Stimulated activated naive CD4-positive, alpha-beta T cell treated with Interleukin-2 at 50 U/mL for 16 hours (primary cell): ENCODE results near the gene TMEM63A.
A peak's percentile ranks its signal among the peaks of the same experiment; 100 is the strongest.
"Not testable (repeated sequence)": the region's sequence is repeated elsewhere in the genome, so short reads cannot be mapped to it uniquely, and the experiment has no call there.

Experiments used
- DNase-seq: peaks from one replicate; lab custom pipeline; 2025; lab: John Stamatoyannopoulos, UW

Gene TMEM63A

DNA sequence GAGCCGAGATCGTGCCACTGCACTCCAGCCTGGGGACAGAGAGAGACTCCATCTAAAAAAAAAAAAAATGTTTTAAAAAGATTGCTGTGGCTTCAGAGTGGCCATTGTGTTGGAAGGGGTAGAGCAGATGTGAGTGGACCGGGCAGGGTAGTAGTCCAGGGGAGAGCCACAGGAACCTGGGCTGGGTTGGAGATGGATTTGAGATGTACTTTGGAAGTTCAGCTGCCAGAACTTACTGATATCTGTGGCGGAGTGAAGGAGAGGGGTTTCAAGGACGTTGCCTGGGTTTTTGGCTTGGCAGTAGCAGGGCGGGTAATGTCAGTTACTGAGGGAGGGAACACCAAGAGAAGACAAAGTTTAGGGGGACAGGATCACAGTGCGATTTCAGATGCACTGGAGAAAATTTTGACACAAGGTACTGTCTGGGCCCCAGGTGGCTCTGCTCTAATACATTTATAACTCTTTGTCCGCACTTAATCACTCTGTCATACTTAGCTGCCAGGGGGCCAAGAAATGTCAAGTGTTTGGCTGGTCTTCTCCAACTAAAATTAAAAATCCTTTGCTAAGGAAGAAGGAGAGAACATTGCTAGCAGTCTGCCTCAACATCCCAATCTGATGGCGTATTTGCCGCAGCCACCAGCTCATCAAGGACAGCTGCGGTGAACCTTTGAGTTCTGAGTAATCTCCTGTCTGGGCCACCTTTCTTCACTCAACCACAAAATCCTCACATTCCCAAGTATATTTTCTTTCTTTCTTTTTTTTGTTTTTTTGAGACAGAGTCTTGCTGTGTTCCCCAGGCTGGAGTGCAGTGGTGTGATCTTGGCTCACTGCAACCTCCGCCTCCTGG, 62.6 kb downstream of the TMEM63A start:
- DNase-seq: no peak

DNA sequence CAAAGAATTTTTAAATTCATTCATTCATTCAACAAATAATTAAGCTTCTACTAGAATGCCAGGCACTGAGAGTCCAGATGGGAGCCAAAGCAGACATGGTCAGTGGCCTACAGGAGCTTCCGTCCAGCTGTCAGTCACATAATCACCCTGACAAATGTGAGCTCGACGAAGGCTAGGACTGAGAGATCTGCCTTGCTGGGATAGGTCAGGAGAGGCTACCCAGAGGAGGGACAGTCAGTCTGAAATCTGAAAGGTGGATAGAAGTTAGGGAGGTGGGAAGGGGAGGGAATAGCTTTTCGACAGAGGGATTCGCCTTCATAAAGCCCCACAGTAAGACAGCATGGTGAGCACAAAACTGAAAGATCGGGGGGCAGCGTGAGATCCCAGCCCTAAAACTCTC, 64.0 kb downstream of the TMEM63A start:
- no peak for DNase-seq

DNA sequence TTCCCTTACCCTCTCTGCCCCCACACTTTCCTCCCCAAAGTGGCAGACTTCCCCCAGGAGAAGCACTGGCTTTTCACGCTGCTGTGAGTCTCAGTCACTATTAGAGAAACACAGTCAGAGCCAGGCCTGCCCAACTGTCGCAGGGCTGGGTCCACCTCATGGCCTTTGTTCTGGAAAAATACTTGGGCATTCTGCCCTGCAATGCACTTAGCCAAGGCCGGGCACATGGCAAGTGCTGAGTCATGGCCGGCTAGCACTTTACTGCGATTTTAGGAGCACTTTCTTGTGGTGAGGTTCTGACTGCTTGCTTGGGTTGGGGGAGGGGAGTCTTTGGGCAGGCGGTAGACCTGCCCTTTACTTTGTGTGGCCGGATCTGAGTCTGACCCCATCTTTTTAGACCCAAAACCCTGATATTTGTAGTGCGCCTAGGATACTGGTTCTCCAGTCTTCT, 64.5 kb downstream of the TMEM63A start:
- no peak for DNase-seq

DNA sequence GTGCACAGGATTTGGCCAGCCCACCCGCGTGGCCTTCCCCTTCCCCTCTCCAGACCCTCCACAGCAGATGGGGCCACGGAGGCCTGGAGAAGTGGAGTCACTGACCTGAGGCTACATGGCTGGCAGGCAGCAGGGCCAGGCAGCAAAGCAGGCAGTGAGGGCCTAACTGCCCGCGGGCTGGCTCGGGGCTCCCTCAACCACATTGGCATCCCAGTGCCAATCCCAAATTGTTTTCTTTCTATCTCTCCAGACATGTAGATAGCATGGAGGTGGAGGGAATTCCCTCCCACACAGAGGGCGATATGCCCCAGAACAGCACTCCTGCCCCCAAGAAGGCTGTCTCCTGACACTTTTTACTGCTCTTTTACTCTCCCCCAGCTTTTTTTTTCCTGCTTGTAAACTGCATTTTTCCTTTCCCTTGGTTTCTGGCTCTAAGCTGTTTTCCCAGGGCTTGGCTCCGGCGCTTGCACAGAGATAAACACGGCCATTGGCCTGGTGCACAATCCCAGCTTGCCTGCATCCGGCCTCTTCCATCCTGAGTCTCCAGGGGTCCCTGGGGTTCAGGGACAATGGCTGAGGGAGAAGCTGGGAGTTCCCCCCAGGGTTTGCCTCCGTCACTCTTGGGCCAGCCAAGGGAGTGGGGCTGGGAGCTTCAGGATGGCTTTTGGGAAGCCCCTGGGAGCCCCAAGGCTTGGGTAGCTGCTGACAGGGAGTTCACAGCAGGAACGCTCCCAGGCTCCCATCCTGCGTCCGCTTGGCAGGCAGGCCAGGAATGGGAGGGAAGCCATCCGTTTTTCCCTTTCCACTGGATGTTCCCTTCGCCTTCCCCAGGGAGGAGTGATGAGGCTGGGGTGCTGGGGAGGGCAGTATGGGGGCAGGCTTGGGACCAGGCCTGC, 65.3 kb downstream of the TMEM63A start:
- DNase-seq: no peak

DNA sequence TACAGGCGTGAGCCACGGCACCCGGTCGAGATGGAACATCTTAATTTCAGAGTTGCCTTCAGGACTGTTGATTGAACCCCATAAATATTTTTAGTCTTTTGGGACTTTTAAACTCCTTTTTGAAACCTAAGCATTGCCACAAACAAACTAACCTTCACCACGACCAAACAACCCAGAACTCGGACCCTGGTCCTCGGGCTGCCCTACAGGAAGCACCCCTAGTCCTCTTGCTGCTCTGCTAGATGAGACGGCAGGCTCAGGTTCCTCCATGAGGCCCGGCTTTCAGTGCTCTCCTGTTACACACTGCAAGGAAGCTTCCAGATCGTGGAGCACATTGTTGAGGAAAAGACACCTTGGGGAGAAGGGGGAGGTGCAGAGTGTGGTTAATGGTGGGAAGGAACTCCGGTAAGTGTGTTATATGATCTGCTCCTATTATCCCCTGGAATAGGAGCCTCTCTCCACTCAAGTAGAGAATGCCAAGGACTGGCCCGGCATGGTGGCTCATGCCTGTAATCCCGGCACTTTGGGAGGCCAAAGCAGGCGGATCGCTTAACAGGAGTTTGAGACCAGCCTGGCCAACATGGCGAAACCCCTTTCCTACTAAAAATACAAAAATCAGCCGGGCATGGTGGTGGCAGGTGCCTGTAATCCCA, 66.5 kb downstream of the TMEM63A start:
- DNase-seq: no peak

DNA sequence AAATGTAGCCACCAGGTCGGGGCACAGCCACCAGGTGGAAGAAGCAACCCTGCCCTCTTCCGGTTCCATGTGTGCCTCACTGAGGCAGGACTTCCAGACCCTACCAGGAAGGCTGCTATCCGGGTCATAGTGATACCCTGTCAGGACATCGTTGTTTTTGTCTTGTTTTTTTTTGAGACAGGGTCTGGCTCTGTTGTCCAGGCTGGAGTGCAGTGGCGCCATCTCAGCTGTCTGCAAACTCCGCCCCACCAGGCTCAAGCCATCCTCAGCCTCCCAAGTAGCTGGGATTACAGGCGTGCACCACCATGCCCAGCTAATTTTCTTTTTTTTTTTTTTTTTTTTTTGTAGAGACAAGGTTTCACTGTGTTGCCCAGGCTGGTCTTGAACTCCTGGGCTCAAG, 67.1 kb downstream of the TMEM63A start:
- DNase-seq: not testable (repeated sequence)

DNA sequence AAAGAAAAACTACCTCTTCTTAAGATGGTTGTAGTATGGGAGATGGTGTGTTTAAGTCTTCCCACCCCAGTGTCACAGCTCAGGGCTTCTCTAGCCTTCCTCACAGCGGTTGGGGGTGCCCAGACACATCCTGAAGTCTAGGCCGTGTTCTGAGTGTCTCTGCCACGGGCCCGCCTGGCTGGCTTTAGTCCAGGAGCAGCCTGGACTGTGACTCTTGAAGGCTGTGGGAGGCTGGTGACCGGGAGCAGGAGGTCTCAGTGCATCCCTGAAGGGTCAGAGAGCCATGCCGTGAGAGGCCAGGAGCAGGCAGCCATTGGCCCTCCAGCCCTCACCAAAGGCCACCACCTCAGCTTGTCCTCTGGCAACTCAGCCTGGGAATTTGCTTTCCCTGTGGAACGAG, 67.8 kb downstream of the TMEM63A start:
- no peak for DNase-seq

DNA sequence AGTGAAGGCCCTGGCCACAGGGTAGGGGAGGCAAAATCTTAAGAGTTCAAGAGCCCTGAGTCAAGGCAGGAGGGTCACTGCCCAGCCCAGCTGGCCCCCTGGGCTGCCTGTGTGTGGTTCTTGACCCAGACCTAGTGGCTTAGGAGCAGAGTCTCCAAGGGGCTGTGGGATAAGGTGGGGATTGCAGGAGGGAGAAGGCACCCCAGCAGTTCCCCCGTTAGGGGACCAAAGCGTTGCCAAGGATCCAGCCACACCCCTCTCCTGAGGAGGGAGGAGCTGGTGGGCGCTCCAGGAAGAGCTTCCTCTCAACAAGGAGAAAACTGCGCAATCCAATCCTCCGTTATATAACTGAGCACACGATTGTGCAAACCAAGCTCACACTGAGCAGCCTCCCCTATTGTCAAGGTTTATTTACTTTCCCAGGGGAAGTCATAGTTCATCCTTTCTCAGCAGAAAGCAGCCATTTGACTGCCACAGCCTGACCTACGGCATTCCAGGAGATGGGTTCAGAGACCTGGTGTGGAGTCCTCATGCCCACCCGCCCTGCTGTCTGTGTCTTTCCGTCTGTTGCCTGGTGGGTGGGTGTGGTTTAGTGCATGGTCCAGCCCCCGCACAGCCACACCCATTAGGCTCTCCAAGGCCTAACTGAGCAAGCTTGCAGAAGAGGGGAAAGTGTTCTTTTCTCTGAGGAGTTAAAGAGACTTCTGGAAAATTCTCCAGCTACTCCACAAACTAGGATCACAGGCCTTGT, 68.8 kb downstream of the TMEM63A start:
- DNase-seq: no peak

DNA sequence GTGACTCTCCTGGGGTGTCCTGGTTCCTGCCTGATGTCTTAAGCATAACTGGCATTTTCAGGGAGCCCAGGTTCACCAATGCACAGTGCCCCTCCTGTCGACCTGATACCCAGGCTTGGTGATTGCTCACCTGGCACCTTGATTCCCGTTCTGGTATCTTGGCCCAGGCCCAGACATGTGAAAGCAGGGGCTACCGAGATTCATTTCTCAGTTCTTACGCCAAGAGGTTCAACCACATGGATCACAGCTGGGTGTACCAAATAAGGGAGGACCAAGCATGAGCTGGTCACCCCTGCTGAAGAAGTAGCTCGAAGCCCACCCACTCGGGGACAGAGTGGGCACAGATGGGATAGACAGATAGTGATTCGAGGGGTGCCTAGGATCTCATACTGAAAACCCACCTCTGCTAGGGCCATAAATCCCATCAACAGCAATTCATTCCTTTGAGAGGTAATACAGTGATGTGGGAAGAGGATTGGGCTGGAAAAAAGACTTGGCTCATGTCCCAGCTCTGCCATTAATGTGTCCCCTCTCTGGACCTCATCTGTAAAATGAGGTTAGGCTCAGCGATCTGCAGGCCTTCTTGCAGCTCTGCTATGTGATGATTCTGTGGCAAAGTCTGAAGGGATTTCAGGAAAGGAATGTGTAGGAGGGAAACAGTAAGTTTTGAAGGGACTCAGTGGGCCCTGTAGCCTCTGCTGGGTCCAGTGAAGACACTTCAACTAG, 69.5 kb downstream of the TMEM63A start:
- no peak for DNase-seq

DNA sequence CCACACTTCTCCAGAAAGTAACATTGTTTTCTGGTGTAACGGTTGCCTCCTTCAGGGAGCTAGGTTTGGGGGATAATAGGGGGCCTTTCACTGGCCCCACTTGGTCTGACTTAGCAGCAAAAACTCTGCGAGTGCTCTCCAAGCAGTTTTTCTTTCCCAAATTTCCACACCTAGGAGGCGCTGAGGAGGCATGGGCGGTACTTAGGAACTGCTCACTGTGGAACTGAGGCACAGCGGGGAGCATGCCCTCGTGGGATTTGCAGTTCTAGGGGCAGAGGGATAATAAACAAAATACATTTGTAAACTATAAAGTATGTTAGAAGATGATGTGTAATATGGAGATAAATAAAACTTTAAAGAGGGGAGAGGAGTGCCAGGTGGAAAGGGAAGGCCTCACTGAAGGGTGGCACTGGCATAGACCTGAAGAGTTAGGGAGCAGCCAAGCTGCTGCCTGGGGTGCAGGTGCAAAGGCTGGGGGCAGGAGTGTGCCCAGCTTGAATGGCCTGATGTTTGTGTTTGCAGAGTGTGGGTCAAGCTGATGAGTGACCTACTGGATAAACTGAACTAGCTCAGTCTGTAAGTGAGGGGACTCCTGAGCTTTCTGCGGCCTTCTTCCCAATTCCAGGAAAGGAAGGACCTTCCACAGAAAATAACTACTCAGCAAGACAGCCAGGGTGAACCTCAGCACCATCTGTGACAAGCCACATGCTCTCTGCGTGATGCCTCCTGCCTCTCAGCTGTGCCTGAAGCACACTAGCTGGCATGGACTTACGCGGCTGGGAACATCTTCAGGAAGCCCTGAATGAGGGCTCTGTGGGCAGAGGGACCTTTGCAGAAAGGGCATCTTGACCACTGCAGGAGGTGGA, 70.3 kb downstream of the TMEM63A start:
- DNase-seq: no peak

DNA sequence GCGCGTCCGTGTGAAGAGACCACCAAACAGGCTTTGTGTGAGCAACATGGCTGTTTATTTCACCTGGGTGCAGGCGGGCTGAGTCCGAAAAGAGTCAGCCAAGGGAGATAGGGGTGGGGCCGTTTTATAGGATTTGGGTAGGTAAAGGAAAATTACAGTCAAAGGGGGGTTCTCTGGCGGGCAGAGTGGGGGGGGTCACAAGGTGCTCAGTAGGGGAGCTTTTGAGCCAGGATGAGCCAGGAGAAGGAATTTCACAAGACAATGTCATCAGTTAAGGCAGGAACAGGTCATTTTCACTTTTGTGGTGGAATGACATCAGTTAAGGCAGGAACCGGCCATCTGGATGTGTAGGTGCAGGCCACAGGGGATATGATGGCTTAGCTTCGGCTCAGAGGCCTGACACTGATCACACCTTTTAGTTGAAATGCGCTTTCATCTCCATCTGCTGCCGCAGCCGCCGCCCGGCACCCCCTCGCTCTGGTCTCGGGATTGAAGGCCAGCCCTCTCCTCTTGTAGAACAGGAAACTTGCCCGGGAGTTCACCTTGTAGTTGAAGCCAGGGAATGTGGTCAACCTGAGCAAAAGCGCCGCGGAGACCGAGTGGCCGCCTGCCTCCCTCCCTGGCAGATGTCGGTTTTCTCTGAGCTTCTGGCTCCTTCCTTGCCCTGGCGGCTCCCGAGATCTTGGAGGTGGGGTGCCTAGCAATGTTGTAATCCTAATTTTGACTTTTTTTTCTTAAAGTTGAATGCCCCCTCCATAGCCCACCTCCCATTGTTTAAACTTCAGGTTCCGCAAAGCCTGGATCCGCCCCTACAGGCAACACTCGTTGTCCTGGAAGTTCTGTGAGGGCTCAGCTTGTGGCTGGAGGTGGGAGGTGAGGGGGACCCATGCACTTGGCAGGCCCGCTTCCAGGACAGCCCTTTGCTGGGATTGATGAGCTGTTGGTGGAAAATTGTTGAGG, 71.3 kb downstream of the TMEM63A start:
- not testable (repeated sequence) for DNase-seq

DNA sequence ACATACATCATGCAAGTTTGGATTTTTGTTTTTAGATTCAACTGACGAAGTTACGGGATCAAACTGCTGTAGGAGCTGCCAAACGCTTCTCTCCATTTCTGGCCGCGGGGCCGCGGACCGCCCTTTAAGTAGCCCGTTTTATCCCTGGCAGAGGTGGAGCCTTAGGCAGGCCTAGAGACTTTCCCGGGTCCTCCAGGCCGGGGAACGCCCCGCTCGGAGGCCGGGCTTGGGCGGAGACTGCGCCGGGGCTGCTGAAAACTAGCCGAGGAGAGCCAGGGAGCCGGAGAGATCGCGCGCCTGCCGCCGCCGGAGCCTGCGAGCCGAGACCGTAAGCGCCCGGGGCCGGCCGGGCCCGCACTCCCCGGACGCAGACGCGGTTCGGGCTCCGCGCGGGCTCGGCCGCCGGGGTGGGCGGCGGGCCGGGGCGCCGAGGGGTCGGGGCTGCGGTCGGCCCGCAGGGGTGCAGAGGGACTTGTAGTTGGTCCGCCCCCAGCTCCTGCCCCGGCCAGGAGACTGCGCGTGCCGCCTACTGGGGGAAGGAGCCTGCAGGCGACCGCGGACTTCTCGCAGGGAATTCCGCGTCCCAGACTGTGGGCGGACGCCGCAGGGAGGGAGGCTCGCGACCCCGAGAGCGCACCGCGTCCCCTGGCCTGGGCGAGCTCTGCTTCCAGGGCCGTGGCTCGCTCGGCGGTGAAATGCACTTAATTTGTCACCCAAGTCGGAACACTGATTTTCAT, 72.2 kb downstream of the TMEM63A start, which contains the start of gene EPHX1:
TSS of gene EPHX1 (plus strand) at position 283 of the 737 bp plus-strand sequence. CDS start 18,606 bp downstream, outside the sequence.
- peak; percentile 46 for DNase-seq

DNA sequence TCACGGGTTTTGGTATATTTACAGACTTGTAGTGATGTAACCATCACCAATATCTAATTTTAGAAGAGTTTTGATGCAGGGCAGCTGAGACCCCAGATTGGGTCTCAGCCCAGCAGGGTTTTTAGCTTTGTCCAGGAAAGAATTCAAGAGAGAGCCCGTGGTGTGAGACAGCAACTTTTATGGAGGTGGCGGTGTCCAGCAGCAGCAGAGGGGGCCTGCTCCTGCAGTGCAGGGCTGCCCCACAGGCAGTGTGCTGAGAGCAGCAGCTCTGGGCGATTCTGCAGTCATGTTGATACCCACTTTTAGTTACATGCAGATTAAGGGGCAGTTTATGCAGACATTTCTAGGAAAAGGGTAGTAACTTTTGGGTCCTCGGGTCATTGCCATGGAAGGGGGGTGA, 74.0 kb downstream of the TMEM63A start:
- no peak for DNase-seq

DNA sequence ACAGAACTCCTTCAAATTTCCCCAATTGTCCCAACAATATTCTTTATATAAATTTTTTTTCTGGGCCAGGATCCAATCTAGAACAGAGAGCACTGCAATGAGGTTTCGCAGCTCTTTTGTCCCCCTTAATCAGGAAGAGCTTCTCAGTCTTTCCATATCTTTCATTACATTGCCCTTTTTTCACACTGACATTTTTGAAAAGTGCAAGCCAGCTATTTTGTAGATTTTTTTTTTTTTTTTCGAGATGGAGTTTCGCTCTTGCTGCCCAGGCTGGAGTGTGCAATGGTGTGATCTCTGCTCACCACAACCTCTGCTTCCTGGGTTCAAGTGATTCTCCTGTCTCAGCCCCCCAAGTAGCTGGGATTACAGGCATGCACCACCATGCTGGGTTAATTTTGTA, 75.4 kb downstream of the TMEM63A start:
- DNase-seq: not testable (repeated sequence)

DNA sequence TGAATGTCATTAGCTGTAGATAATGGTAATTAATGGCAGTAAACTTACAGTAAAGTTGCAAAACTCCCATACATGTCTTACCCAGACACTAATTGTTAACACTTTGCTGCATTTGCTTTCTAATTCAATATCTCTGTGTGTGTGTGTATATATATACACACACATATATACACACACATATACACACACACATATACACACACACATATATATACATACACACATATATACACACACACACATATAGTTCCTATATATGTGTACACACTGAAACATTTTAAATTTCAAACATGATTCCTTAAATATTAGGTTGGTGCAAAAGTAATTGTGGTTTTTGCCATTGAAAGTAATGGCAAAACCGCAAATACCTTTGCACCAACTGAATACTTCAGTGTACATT, 75.9 kb downstream of the TMEM63A start:
- no peak for DNase-seq

DNA sequence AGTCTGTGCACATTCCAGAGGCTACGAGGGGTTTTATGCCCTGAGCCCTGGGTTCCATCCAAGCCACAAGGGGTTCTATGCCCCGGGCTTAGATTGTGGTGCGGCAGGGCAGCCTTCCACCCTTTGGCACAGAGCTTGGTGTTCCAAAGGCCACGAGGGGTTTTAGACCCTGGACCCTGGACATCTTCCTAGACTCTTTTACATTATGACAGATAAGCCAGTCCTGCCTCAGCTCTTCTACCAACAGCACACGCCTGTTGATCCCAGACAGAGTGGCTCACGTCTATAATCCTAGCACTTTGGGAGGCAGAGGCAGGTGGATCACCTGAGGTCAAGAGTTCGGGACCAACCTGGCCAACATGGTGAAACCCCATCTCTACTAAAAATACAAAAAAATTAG, 81.0 kb downstream of the TMEM63A start:
- not testable (repeated sequence) for DNase-seq

DNA sequence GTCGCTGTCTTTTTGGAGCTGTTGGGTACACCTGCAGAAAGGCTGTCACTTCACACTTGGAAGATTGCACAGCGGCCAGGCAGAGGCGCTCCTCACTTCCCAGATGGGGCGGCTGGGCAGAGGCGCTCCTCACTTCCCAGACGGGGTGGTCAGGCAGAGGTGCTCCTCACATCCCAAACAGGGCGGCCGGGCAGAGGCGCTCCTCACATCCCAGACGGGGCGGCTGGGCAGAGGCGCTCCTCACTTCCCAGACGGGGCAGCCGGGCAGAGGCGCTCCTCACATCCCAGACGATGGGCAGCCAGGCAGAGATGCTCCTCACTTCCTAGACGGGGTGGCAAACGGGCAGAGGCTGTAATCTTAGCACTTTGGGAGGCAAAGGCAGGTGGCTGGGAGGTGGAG, 86.1 kb downstream of the TMEM63A start:
- DNase-seq: not testable (repeated sequence)
